22Rv1 (cell line): Measurements from ENCODE around the gene ATP6V0E2.

Source experiments
- CTCF ChIP-seq: fragments of 450-650 bp; IDR thresholded peaks from 2 replicates; pipeline ENCODE4 v1.5.1; 2017; ENCODE audit warnings: mild to moderate bottlenecking
- ZFX ChIP-seq: fragments of 450-650 bp; IDR thresholded peaks from 2 replicates; pipeline ENCODE4 v1.6.1; 2017; ENCODE audit warnings: antibody characterized with exemption, borderline replicate concordance

DNA sequence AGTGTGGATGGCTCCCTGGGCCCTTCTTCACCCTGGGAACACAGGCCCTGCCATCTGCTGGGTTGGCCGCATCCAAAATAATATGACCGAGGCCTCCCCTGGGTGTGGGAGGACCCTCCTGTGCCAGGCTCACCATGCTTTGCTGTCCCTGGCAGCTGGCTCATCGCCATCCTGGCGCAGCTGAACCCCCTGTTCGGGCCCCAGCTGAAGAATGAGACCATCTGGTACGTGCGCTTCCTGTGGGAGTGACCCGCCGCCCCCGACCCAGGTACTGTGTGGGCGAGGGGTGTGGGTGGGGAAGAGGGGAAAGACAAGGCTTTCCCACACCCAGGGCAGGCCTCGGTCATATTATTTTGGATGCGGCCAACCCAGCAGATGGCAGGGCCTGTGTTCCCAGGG is 4.8 kb downstream of the ATP6V0E2 start:
- no peak for TF ChIP-seq CTCF
- TF ChIP-seq ZFX: no peak
